HEK293 (cell line): ENCODE measurements around the gene MMP27.

ENCODE experiments used
- ZFHX2 ChIP-seq: fragments of 450-650 bp; formaldehyde crosslinking; conservative IDR thresholded peaks from 2 replicates; pipeline ENCODE4 v1.5.1; 2016; ENCODE audit warnings: missing biosample characterization, missing genetic modification characterization
- ZFP3 ChIP-seq: fragments of 450-650 bp; formaldehyde crosslinking; IDR thresholded peaks from 2 replicates; pipeline ENCODE4 v1.5.1; 2016; ENCODE audit warnings: low read depth, missing biosample characterization, missing genetic modification characterization
- ZNF404 ChIP-seq: fragments of 450-650 bp; formaldehyde crosslinking; IDR thresholded peaks from 2 replicates; pipeline ENCODE4 v1.5.1; 2017; ENCODE audit warnings: missing biosample characterization, missing genetic modification characterization
- ZNF529 ChIP-seq: fragments of 450-650 bp; formaldehyde crosslinking; IDR thresholded peaks from 2 replicates; pipeline ENCODE4 v1.5.1; 2017; ENCODE audit warnings: missing genetic modification characterization, missing biosample characterization; ENCODE audit not compliant: insufficient replicate concordance
- ZNF549 ChIP-seq: fragments of 450-650 bp; IDR thresholded peaks from 2 replicates; pipeline ENCODE4 v1.5.1; 2018; ENCODE audit warnings: missing biosample characterization, missing genetic modification characterization, mild to moderate bottlenecking, inconsistent platforms, moderate library complexity
- TF ChIP-seq, protein P1 (sequence below): fragments of 450-650 bp; formaldehyde crosslinking; IDR thresholded peaks from 2 replicates; pipeline ENCODE4 v1.5.1; 2016; ENCODE audit warnings: missing biosample characterization, missing genetic modification characterization

DNA sequence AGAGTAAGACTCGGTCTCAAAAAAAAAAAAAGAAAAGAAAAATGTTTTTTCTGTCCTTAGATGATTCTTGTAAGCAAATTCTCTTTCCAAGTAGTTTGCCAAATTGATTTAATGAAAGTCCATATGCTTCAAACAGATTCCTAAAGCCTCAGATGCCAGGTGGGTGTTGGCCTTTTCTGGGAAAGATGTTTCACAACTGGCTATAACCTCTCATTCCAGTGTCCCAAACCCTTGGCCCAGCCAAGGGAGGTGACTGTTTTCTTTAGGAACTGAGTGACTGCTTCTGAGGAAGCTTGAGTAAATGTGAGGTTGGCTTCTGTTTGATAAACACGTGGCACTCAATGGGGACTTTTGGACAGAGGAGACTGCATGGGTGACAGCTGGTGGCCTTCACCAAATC, 27.5 kb downstream of the MMP27 start:
- TF ChIP-seq, protein P1, sequence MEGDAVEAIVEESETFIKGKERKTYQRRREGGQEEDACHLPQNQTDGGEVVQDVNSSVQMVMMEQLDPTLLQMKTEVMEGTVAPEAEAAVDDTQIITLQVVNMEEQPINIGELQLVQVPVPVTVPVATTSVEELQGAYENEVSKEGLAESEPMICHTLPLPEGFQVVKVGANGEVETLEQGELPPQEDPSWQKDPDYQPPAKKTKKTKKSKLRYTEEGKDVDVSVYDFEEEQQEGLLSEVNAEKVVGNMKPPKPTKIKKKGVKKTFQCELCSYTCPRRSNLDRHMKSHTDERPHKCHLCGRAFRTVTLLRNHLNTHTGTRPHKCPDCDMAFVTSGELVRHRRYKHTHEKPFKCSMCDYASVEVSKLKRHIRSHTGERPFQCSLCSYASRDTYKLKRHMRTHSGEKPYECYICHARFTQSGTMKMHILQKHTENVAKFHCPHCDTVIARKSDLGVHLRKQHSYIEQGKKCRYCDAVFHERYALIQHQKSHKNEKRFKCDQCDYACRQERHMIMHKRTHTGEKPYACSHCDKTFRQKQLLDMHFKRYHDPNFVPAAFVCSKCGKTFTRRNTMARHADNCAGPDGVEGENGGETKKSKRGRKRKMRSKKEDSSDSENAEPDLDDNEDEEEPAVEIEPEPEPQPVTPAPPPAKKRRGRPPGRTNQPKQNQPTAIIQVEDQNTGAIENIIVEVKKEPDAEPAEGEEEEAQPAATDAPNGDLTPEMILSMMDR (tag by site-specific recombination) = no peak
- TF ChIP-seq ZFP3 (tag by site-specific recombination) (no peak), ZNF404 (tag by site-specific recombination) (no peak), ZFHX2 (tag by site-specific recombination) (no peak), ZNF529 (tag by site-specific recombination) (no peak), ZNF549 (tag by site-specific recombination) (no peak)
